Right lobe of liver (tissue), 6 donors: ENCODE results near the gene RCSD1. TPM values are rescaled to one million over a fixed set of nuclear protein-coding genes. Genes with fewer than 3 reads are reported as not detected.

Experiments used
- ATAC-seq, 4 donors: fragments of 200-7000 bp; cut with Tn5 transposase; one replicate each; pipeline ENCODE4 v1.9.1; 2020; ENCODE audit warnings: mild to moderate bottlenecking in 4 of 4, moderate library complexity in 4 of 4
- DNase-seq, 3 donors: peaks; one replicate each; pipeline ENCODE4 v3.0.0-alpha.2; 2020
- H3K27ac ChIP-seq, 3 donors: fragments of 200-600 bp; one replicate each; pipeline ENCODE4 v1.8.0; 2022
- H3K27me3 ChIP-seq, 2 donors: fragments of 200-600 bp; one replicate each; pipeline ENCODE4 v1.8.0; 2022
- H3K36me3 ChIP-seq, 4 donors: fragments of 200-600 bp; sonication (generic) in 1 of 4; one replicate each; pipeline versions ENCODE4 v1.5.1 to v1.8.0; 2017 to 2022; ENCODE audit warnings: control low read depth in 1 of 4
- H3K4me1 ChIP-seq, 4 donors: fragments of 200-600 bp; sonication (generic) in 1 of 4; one replicate each; pipeline versions ENCODE4 v1.5.1 to v1.8.0; 2017 to 2022; ENCODE audit warnings: control low read depth in 1 of 4
- H3K4me3 ChIP-seq, 3 donors: fragments of 200-600 bp; one replicate each; pipeline ENCODE4 v1.8.0; 2022
- H3K9me3 ChIP-seq, 4 donors: fragments of 200-600 bp; sonication (generic) in 1 of 4; one replicate each; pipeline versions ENCODE4 v1.5.1 to v1.8.0; 2017 to 2022; ENCODE audit warnings: control low read depth in 1 of 4
- CTCF ChIP-seq, 4 donors: fragments of 200-600 bp in 3 of 4; fragments of 450-650 bp in 1 of 4; IDR thresholded peaks; one replicate each; pipeline versions ENCODE4 v1.5.1 to v1.8.0; 2016 to 2022; ENCODE audit warnings: antibody characterized with exemption in 4 of 4, mild to moderate bottlenecking in 2 of 4
- POLR2A ChIP-seq: fragments of 450-650 bp; IDR thresholded peaks from one replicate; pipeline ENCODE4 v1.6.1; 2017; ENCODE audit warnings: antibody characterized with exemption, mild to moderate bottlenecking
- whole genome bisulfite sequencing: methylation state at CpG from one replicate; pipeline ENCODE4 v1.1.6; 2018; ENCODE audit warnings: low coverage, low lambda C conversion rate; ENCODE audit not compliant: insufficient coverage; ENCODE audit errors: missing lambda C conversion rate; 5-methylcytosine and 5-hydroxymethylcytosine counted together
- intact Hi-C, 2 donors: fragments of 100-400 bp; cut with DNase I; formaldehyde crosslinking; loops; one replicate each; pipeline versions ENCODE4 v1.11.2 to v1.14.1; 2022
- total RNA-seq, 6 experiments: library from RNA; depleted of rRNA in 2 of 6; stranded (reverse); fragments of >200 nt in 2 of 6; fragmentation: NEBNext Ultra II Directional in 3 of 6; extraction: Animal tissue kit (Norgen Biotek cat#: 25700) in 3 of 6; gene quantifications; one replicate each; pipeline versions ENCODE4 v1.1.0 to v1.2.4, GENCODE V29; 2016 to 2023
- donor health status: DM: no; HTN: yes; CAD: no.
- donor health status: DM: no; HTN: no; CAD: no.
- donor health status: DM: no; HTN: no; CAD: no.
- donor health status: DM: no; HTN: yes; CAD: no.
- donor health status: DM: no; HTN: yes; CAD: no.

The RCSD1 gene
- total RNA-seq, 6 experiments from 2014 or later, result 2.4 to 8.4 (median 5.0) TPM

- H3K4me1 ChIP-seq, result no peaks in the 10 kb centered on the region
- no peak for DNase-seq
- peak; percentile 10 to 57 (median 48) for ATAC-seq
- H3K4me3 ChIP-seq, result no peak overlapping the region
- intact Hi-C loops, result no loop called here
- no peaks in the 10 kb centered on the region for H3K36me3 ChIP-seq
- no peaks in the 10 kb centered on the region for H3K27me3 ChIP-seq
- no peaks in the 10 kb centered on the region for H3K9me3 ChIP-seq
- no peak overlapping the region for H3K27ac ChIP-seq
- WGBS, result 56% methylated on average over 6 of the region's 7 CpGs
- TF ChIP-seq POLR2A (no peak), CTCF (IDR thresholded peaks at IDR 0.05) (no peak)
Measured at GRCh38 chr1:167651161-167651693, 21.2 kb downstream of the RCSD1 start.

GRCh38 chr1:167654975-167655575 is 25.0 kb downstream of the RCSD1 start:
- peaks cover 0 to 4% (median 0%) of the 10 kb centered on the region in 4 donors for H3K4me1 ChIP-seq
- TF ChIP-seq POLR2A (no peak), CTCF (IDR thresholded peaks at IDR 0.05) (no peak)
- no peak overlapping the region for H3K27ac ChIP-seq
- WGBS, result 58% methylated on average over 5 of the region's 7 CpGs
- ATAC-seq, result peak; percentile 27 to 82 (median 54)
- no peak overlapping the region for H3K4me3 ChIP-seq
- intact Hi-C loops, result no loop called here
- H3K36me3 ChIP-seq, result no peaks in the 10 kb centered on the region
- H3K27me3 ChIP-seq, result no peaks in the 10 kb centered on the region
- DNase-seq, result no peak
- H3K9me3 ChIP-seq, result no peaks in the 10 kb centered on the region

GRCh38 chr1:167656657-167657056 is 26.6 kb downstream of the RCSD1 start:
- no peak overlapping the region for H3K4me3 ChIP-seq

GRCh38 chr1:167658574-167659328 is 28.7 kb downstream of the RCSD1 start:
- intact Hi-C loops, result no loop called here
- WGBS, result 70% methylated on average over 10 of the region's 10 CpGs

More at GRCh38 chr1:167656657-167657056, 26.6 kb downstream of the RCSD1 start:
- 87% methylated on average over 2 of the region's 2 CpGs for WGBS
- no peak for ATAC-seq
- TF ChIP-seq POLR2A (no peak), CTCF (IDR thresholded peaks at IDR 0.05) (no peak)
- intact Hi-C loops, result no loop called here
- Histone ChIP-seq H3K36me3 (no peaks in the 10 kb centered on the region), H3K4me1 (peaks cover 0 to 4% (median 0%) of the 10 kb centered on the region in 4 donors), H3K27ac (no peak overlapping the region), H3K9me3 (no peaks in the 10 kb centered on the region), H3K27me3 (no peaks in the 10 kb centered on the region)
- no peak for DNase-seq

More at GRCh38 chr1:167658574-167659328, 28.7 kb downstream of the RCSD1 start:
- Histone ChIP-seq H3K27me3 (no peaks in the 10 kb centered on the region), H3K36me3 (no peaks in the 10 kb centered on the region), H3K4me1 (peaks cover 0 to 4% (median 0%) of the 10 kb centered on the region in 4 donors), H3K9me3 (no peaks in the 10 kb centered on the region), H3K27ac (no peak overlapping the region), H3K4me3 (no peak overlapping the region)
- DNase-seq (no peak), ATAC-seq (no peak)
- TF ChIP-seq CTCF (IDR thresholded peaks at IDR 0.05), result no peak
- no peak for TF ChIP-seq POLR2A
